Upper lobe of right lung (tissue), 1 donor: ENCODE results near the gene UGCG. TPM values are rescaled to one million over a fixed set of nuclear protein-coding genes. Genes with fewer than 3 reads are reported as not detected.

ENCODE experiments used
- ATAC-seq: fragments of 200-7000 bp; cut with Tn5 transposase; one replicate; pipeline ENCODE4 v1.9.1; 2020; ENCODE audit warnings: mild to moderate bottlenecking, moderate library complexity
- DNase-seq: peaks from one replicate; pipeline ENCODE4 v3.0.0-alpha.2; 2020
- H3K27ac ChIP-seq: fragments of 200-600 bp; one replicate; pipeline ENCODE4 v1.8.0; 2022
- H3K27me3 ChIP-seq: fragments of 200-600 bp; one replicate; pipeline ENCODE4 v1.8.0; 2022; ENCODE audit warnings: mild to moderate bottlenecking
- H3K36me3 ChIP-seq: fragments of 200-600 bp; one replicate; pipeline ENCODE4 v1.8.0; 2022
- H3K4me1 ChIP-seq: fragments of 200-600 bp; one replicate; pipeline ENCODE4 v1.8.0; 2022
- H3K4me3 ChIP-seq: fragments of 200-600 bp; one replicate; pipeline ENCODE4 v1.8.0; 2022; ENCODE audit warnings: mild to moderate bottlenecking
- H3K9me3 ChIP-seq: fragments of 200-600 bp; one replicate; pipeline ENCODE4 v1.8.0; 2022
- intact Hi-C: fragments of 100-400 bp; cut with DNase I; formaldehyde crosslinking; loops from one replicate; pipeline ENCODE4 v1.11.0; 2022
- total RNA-seq: library from RNA; stranded (reverse); fragmentation: NEBNext Ultra II Directional; extraction: Animal tissue kit (Norgen Biotek cat#: 25700); gene quantifications from one replicate; pipeline ENCODE4 v1.2.1, GENCODE V29; 2021
- TF ChIP-seq, protein P1 (sequence below): fragments of 200-600 bp; IDR thresholded peaks from one replicate; pipeline ENCODE4 v1.8.0; 2022; ENCODE audit warnings: antibody characterized with exemption
- donor health status: DM: no; HTN: yes; CAD: no; lungs with severe emphysema.

Gene UGCG
- total RNA-seq, 1 donor from 2014 or later: 50.7 TPM

DNA sequence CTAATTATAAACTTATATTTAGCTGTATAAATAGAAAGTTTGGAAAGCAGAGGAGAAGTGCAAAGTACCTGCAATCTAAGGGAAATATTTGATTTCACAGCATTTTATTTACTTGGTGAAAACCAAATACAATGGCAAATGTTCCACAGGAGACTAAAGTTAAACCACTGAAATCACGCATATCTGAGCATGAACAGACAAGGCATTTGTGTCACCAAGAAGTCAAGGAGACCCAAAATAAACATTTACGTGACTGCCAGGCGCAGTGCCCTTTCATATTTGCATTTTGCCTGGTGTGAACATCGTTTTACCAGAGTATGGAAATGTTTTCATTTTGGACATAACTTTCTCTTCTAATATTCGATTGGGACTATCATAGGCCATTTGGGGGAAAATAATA is 20.6 kb downstream of the UGCG start:
- Histone ChIP-seq H3K27me3 (no peaks in the 10 kb centered on the region), H3K9me3 (no peaks in the 10 kb centered on the region), H3K36me3 (peaks cover 34% of the 10 kb centered on the region), H3K27ac (no peak overlapping the region), H3K4me1 (peaks cover 33% of the 10 kb centered on the region), H3K4me3 (no peak overlapping the region)
- TF ChIP-seq, protein P1, sequence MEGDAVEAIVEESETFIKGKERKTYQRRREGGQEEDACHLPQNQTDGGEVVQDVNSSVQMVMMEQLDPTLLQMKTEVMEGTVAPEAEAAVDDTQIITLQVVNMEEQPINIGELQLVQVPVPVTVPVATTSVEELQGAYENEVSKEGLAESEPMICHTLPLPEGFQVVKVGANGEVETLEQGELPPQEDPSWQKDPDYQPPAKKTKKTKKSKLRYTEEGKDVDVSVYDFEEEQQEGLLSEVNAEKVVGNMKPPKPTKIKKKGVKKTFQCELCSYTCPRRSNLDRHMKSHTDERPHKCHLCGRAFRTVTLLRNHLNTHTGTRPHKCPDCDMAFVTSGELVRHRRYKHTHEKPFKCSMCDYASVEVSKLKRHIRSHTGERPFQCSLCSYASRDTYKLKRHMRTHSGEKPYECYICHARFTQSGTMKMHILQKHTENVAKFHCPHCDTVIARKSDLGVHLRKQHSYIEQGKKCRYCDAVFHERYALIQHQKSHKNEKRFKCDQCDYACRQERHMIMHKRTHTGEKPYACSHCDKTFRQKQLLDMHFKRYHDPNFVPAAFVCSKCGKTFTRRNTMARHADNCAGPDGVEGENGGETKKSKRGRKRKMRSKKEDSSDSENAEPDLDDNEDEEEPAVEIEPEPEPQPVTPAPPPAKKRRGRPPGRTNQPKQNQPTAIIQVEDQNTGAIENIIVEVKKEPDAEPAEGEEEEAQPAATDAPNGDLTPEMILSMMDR: no peak
- DNase-seq (no peak), ATAC-seq (no peak)
- intact Hi-C loops: no loop called here

DNA sequence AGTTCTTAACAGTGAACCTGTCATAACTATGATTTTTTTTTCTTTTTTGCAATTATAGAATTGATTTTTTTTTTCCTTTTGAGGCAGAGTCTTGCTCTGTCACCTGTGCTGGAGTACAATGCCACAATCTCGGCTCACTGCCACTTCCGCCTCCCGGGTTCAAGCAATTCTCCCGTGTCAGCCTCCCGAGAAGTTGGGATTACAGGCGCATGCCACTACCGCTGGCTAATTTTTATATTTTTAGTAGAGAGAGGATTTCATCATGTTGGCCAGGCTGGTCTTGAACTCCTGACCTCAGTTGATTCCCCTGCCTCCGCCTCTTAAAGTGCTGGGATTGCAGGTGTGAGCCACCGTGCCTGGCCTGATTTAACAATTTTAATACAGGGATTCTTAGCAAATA is 21.4 kb downstream of the UGCG start:
- Histone ChIP-seq H3K4me1 (peaks cover 28% of the 10 kb centered on the region), H3K27ac (no peak overlapping the region), H3K4me3 (no peak overlapping the region), H3K36me3 (peaks cover 34% of the 10 kb centered on the region), H3K9me3 (no peaks in the 10 kb centered on the region), H3K27me3 (no peaks in the 10 kb centered on the region)
- ATAC-seq (no peak), DNase-seq (no peak)
- intact Hi-C loops: no loop called here
- TF ChIP-seq, protein P1: no peak

DNA sequence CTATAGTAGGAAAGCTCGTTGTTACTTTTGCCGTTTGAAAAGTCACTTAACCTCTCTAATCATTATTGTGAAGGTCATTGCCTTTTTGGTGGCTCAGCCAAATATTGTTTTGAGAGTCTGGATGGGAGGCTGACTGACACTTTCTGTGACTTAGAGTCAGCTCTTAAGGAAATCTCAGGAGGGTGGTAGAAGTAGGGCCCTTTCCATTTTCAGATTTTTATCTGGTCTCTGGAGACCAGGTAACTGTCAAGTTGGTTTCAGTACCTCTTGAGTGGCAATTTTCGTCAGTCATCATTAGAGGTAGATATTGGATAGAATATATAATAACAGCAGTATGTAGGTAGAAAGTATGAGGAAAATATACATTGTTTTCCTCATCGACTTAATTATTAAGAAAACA is 23.3 kb downstream of the UGCG start:
- ATAC-seq (no peak), DNase-seq (no peak)
- intact Hi-C loops: no loop called here
- Histone ChIP-seq H3K27me3 (no peaks in the 10 kb centered on the region), H3K9me3 (no peaks in the 10 kb centered on the region), H3K4me3 (no peak overlapping the region), H3K4me1 (peaks cover 13% of the 10 kb centered on the region), H3K36me3 (peaks cover 34% of the 10 kb centered on the region), H3K27ac (no peak overlapping the region)
- TF ChIP-seq, protein P1: no peak

DNA sequence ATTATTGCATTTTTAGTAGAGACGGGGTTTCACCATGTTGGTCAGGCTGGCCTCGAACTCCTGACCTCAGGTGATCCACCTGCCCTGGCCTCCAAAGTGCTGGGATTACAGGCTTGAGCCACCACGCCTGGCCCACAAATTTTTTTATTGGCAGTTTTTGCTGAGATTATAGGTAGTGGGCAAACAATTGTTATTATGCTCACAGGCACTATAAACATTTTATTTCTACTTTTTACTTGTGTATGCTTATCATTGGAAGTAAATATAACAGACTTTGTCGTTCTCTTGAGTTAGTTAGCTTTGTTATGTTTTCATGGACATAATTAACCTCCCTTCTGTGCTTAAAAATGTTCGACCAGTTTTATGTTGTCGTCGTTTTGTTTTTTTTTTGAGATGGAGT is 23.9 kb downstream of the UGCG start:
- H3K27me3 ChIP-seq: no peaks in the 10 kb centered on the region
- H3K36me3 ChIP-seq: peaks cover 35% of the 10 kb centered on the region
- ATAC-seq (no peak), DNase-seq (no peak)
- no peak overlapping the region for H3K27ac ChIP-seq
- no peak overlapping the region for H3K4me3 ChIP-seq
- TF ChIP-seq, protein P1: no peak
- intact Hi-C loops: no loop called here
- H3K9me3 ChIP-seq: no peaks in the 10 kb centered on the region
- H3K4me1 ChIP-seq: peaks cover 13% of the 10 kb centered on the region

DNA sequence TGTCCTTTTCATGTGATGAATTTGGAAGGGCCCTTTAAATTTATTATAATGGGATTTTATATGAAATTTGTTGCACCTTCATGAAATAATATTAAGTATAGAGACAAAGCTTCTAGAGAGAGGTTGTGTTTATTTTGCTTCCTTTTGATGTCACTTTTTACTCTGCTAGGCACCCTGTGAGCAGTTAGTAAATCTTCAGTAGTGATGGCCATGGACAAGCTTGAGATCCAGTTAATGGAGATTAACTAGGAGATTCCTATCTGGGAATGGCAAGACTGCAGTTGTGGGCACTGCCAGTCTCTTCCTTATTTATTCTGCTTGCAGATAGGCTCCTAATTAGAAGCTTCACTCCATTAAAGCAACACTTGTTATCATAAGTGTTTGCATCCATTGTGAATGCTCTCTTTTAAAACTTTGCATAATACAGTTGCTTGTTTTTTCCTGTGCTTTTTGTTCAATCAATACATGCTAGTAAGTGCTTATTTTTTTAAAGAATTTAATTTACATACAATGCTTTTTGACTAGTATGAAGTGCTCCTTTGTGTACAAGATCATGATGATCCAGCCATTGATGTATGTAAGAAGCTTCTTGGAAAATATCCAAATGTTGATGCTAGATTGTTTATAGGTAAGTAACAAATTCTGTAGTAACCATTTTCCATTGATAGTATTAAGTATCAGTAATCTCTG is 25.9 kb downstream of the UGCG start:
- intact Hi-C loops: no loop called here
- Histone ChIP-seq H3K9me3 (no peaks in the 10 kb centered on the region), H3K4me3 (no peak overlapping the region), H3K4me1 (peaks cover 28% of the 10 kb centered on the region), H3K27ac (no peak overlapping the region), H3K27me3 (no peaks in the 10 kb centered on the region), H3K36me3 (peaks cover 39% of the 10 kb centered on the region)
- ATAC-seq: no peak
- no peak for DNase-seq
- TF ChIP-seq, protein P1: no peak

DNA sequence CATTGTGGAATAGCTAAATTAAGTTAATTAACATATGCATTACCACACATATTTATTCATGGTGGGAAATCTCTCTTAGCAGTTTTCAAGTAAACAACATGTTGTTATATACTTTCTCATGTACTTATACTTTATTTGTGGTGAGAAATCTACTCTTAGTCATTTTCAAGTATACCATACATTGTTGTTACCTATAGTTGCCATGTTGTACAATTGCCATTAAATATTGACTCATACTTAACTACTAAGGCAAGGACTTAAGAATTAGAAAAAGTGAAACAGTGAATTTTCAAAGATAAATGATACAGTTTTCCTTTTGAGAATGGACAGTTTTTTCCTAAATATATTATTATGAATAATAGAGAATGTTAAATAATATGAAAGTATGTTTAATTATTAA is 27.7 kb downstream of the UGCG start:
- intact Hi-C loops: no loop called here
- TF ChIP-seq, protein P1: no peak
- Histone ChIP-seq H3K4me3 (no peak overlapping the region), H3K27ac (no peak overlapping the region), H3K4me1 (peaks cover 28% of the 10 kb centered on the region), H3K27me3 (no peaks in the 10 kb centered on the region), H3K9me3 (no peaks in the 10 kb centered on the region), H3K36me3 (peaks cover 48% of the 10 kb centered on the region)
- DNase-seq (no peak), ATAC-seq (no peak)
